ENCODE measurements around the gene CBX7.
A peak's percentile ranks its signal among the peaks of the same experiment; 100 is the strongest.

CBX7 gene

DNA sequence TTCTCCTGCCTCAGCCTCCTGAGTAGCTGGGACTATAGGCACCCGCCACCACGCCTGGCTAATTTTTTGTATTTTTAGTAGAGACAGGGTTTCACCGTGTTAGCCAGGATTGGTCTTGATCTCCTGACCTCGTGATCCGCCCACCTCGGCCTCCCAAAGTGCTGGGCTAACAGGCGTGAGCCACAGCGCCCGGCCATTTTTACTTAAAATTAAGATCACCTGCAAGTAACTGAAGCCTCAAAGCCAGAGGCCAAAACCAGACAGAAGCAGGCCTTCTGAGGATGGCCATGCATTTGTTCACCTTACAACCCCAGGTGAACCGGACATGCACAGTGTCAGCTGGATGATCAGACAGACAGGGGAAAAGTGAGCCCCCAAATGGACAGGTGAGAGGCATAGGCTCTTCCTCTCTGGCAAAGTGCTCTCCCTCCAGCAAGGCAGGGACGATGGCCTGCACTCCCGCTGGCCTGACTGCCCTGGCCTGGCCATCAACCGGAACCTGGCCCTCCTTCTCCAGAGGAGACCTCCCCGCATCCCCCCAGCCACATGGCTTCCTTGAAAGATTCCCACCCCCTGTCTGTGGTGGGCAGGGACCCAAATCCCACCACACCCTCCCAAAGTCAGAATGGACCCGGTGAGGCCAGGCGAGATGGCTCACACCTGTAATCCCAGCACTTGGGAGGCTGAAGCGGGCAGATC lies 29.6 kb downstream of the CBX7 start:
- DNase-seq: no peak

DNA sequence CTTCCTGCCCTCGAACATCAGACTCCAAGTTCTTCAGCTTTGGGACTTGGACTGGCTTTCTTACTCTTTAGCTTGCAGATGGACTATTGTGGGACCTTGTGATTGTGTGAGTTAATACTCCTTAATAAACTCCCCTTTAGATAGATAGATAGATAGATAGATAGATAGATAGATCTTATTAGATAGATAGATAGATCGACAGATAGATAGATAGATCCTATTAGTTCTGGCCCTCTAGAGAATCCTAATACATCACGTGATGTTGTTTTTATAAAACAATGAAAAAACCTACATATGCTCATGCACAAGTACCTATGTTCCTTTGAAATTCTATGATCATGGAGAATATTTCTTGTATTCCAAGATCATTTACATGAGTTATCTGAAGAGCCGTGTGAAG lies 31.5 kb downstream of the CBX7 start:
- DNase-seq: no peak

DNA sequence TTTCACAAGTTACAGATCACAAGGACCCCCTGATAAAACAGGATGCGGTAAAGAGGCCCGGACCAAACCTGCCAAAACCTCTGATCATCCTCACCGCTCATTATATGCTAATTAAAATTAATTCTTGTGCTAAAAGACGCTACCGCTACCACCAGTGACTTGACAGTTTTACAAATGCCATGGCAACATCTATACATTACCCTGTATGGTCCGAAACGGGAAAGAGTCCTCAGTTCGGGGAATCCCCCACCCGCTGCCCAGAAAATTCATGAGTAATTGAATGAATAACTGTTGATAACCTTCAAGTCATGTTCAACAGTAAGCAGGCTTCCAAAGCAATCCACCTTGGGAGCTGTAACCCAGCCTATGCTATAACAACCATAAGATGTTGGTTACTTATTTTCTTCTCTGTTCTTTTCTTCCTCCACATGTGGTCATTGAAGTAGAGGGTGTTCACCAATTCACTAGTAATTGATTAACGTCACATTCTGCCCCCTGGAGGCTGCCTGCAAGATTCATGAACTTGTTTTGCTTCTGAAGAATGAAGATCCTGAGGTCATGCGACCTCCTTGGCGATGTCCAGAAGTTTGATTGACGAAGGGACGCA lies 34.8 kb downstream of the CBX7 start:
- DNase-seq: peak; percentile 64

DNA sequence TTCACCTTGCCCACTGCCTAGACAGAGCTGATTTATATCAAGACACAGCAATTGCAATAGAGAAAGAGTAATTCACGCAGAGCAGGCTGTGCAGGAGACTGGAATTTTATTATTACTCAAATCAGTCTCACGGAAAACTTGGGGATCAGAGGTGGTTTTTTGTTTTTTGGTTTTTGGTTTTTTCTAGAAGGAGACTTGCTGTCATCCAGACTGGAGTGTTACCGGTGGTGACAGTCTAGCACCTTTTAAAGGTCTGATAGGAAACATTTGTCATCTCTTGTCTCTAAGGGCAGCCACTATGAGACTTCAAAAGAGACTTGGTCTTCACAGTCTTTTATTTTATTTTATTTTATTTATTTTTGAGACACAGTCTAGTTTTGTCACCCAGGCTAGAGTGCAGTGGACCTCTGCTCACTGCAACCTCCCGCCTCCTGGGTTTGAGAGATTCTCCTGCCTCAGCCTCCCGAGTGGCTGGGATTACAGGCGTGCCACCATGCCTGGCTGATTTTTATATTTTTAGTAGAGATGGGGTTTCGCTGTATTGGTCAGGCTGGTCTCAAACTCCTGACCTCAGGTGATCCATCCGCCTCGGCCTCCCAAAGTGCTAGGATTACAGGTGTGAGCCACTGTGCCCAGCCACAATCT lies 36.4 kb downstream of the CBX7 start:
- no peak for DNase-seq

DNA sequence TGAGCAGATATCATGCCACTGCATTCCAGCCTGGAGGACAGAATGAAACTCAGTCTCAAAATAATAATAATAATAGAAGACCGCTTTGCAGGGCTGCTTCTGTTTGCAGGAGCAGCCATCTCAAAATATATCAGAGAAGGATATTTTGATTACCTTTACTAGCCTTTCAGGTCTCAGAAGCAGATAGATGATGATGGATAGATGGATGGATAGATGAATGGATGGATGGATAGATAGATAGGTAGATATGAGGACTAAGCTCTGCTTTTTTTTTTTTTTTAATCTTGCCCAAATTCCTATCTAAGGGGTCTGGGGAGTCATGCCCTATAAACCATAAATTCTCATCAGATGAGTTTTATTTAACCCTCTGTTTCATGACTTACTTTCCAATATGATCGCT lies 36.9 kb downstream of the CBX7 start:
- no peak for DNase-seq

DNA sequence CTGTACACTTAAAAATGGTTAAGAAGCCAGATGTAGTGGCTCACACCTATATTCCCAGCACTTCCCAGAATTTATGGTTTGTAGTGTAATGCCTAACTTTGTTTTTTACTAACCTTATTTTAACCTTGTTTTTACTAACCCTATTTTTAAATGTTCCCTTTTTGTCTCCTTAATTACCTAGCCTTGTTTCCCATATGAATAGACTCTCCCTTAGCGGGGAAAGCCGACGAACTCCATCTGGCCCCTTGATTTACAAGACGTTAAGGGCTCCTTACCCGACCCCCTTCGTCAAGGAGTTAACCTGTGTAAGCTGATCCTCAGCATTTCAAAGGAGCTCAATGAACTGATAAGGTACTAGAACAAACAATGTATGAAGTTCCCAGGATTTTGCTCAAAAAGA lies 38.4 kb downstream of the CBX7 start:
- no peak for DNase-seq

DNA sequence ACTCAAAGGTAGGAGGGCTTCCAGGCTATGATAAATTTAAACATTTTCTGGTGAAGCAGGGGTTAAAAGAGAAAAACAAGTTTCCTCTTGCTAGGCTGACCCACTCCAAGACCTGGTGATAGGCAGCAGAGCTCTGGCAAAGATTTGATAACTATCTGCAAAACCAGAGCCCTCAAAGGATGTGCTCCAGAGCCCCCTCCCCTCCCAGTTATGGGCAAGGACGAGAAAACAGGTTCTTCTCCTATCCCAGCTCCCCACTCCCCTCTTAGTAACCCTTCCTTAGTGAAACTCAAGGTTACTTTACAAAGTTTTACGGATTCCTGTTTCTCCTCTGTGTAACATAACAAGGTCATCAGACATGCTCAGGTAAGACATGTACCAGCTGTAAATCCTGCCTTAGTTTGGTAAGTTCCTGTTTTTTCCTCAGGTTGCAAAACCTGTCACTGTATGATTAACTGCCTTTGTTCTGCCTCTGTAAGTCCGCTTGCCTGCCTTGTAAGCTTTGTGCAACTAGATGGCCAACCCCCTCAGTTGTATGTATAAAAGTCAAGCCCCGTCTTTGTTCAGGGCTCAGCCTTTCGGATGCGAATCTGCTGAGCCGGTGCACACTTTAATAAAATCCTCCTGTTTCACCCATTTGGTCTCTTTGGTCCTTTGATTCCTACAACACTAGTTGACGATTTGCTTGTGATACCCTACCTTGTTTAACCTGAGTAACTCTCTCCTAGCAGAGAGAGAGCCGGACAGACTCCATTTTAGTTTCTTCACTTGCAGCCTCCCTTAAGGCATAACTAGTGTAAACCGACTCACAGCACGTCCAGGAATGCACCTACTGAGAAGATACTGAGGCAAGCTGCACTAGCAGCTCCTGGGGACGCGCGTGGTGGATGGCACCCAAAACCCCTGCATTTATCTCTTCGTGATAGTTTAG lies 41.6 kb downstream of the CBX7 start:
- DNase-seq: no peak

DNA sequence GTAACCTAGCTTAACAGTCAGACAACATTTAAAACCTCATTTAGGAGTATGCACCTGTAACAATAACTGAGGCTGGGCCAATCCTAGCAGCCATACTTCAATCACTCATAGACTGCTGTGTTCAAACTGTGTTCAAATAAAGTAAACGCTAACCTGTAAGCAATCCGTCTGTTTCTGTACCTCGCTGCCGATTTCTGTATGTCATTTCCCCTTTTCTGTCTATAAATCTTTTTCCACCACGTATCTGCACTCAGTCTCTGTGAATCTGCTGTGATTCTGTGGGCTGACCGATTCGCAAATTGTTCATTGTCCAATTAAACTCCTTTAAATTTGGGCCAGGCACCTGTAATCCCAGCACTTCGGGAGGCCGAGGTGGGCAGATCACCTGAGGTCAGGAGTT lies 43.1 kb downstream of the CBX7 start:
- DNase-seq: no peak

DNA sequence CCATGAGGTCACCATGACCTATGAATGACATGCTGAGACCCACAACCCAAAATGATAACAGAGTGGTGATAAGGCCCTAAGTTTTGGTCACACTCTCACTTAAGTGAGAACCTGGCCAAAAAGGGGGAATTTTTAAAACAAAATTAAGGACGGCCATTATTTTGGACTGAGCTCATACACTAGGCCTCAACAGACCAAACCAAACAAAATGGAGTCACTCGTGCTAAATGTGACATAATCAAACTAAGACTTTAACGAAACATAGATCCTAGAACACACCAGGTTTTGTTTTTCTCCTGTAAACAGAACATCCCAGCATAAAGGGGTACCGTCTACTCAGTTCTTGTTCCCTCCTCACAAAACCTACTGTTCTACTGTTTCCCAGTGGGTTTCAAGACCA lies 44.0 kb downstream of the CBX7 start:
- no peak for DNase-seq

DNA sequence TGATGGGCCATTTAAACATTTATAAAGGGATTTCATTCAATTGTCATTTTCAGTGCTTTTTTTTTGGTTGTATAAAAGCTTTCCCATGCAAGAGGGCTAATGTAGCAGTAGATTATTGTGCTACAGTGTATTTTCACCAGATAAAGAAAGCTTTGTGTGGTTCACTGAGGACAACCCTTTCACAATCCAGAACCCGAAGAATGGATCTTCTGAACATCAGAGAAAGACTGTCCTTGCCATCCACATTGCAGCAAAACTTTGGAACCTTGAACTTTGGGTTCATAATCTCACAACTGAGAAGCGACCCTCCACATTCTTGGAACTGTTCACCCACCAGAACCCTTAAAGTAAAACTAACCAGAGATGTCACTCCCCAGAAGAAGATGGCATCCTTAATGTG lies 46.2 kb downstream of the CBX7 start:
- DNase-seq: no peak

DNA sequence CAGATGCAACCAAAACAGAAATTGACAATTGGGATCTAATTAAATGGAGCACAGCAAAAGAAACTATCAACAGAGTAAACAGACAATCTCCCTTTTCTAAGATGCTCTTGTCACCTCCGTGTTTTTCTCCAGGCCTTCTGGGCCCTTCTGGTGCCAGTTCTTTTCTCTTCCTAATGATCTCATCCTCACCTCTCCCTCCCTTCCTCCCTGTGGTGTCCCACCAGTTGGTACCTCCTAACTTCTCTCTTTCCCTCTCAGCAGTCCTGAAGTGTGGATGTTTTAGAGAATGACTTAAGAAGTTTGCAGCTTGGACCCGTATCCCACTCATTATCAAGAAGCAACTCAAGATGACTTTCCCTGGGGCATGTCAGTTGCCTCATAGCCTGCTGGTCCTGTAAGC lies 49.0 kb downstream of the CBX7 start:
- no peak for DNase-seq

DNA sequence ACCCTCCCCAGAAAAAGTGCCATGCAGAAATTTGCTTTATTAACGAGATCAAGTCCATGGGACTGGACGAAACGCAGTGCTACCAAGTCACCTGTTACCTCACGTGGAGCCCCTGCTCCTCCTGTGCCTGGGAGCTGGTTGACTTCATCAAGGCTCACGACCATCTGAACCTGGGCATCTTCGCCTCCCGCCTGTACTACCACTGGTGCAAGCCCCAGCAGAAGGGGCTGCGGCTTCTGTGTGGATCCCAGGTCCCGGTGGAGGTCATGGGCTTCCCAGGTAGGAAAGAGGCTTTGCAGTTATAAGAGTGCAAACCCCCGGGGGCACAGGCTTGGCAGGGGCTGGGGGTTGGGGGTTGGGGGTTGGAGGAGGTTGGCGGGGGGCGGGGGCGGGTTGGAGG lies 51.3 kb downstream of the CBX7 start:
- no peak for DNase-seq

DNA sequence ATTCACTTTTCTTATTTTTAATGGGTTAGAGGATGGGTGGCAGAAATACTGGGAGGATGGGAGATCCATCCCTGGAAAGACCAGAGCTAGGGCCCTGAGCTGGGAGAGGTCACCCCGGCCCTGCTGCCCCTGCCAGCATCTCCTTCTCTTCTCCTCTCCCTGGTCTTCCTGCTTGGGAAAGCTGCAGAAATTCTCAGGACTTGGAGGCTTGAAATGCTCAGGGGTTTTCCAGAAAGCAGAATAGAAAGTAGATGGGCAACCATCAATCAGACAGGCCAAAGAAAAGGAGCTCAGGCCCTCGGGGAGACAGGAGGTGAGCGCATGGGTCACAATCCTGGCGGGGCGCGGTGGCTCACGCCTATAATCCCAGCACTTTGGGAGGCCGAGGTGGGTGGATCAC lies 53.9 kb downstream of the CBX7 start:
- no peak for DNase-seq

DNA sequence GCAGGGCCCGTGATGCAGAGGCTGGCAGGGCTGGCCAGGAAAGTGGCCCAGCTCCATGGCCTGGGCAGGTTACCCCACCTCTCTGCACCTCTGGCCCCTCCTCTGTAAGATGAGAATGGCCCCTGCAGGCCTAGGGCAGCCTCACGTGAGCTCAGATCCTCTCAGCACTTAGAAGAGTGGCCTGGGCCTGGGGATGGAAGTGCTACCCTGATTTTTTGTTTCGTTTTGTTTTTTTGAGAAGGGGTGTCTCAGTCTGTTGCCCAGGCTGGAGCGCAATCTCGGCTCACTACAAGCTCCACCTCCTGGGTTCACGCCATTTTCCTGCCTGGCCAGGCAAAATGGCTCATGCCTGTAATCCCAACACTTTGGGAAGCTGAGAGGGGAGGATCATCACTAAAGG lies 54.5 kb downstream of the CBX7 start:
- no peak for DNase-seq

DNA sequence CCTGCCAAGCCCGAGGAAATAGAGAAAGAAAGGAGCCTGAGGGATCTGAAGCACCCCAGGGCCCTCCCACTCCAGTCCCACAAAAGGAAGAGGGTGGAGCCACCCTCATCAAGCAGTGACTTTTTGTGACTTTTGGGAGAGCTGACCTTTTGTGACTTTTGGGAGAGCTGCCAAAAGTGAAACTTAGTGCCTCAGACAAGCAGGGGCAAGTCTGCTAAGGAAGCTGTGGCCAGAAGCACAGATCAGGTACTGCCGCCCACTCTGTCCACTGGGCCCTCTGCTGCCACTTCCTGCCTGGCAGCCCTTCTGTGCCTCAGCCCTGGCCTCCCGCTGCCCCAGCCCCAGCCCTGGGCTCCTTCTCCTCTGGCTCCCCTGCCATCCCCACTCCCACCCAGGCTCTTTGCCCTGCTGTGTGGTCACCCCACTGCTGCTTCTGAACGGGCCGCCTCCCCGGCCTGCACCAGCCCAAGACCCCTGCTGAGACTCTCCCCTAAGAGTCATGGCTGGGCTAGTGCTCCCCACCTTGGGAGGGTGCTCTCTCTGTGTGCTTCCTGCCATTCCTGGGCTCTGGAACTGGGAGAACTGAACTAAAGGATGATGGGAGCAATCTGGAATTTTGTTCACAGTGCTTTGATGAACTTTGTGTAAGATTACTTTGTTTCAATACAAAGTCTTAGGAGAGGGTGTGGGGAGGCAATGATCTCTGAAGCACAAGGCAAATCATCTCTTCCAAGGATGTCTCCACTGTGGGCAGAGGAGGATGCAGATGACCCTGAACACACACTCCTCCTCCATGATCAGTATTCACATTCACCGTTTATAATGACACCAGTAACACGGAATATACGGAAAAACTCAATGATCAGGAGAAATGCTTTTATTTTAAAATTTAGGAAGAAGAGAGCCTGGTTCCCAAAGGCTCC lies 55.1 kb downstream of the CBX7 start, which contains the start of gene APOBEC3H:
TSS of gene APOBEC3H (plus strand) at position 147 of the 923 bp plus-strand sequence. CDS start 3,035 bp downstream, outside the sequence.
- no peak for DNase-seq

DNA sequence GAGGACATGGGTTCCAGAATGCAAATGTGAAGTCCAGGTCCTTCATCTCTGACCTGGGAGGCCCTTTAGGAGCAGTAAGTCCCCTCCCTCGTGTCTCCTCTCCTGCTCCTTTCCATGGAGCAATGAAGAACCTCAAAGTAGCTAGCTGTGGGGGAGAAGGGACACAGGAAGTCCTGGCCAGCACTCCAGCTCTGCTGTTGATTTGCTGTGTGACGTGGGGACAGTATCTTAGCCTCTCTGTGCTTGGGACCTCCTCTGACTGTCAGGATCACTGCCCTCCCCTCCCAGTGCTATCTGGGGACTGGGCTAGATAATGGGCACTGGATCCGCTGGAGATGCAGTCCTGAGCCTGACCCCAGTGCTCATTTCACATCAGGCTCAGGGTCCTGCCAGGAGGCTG lies 56.5 kb downstream of the CBX7 start:
- no peak for DNase-seq

DNA sequence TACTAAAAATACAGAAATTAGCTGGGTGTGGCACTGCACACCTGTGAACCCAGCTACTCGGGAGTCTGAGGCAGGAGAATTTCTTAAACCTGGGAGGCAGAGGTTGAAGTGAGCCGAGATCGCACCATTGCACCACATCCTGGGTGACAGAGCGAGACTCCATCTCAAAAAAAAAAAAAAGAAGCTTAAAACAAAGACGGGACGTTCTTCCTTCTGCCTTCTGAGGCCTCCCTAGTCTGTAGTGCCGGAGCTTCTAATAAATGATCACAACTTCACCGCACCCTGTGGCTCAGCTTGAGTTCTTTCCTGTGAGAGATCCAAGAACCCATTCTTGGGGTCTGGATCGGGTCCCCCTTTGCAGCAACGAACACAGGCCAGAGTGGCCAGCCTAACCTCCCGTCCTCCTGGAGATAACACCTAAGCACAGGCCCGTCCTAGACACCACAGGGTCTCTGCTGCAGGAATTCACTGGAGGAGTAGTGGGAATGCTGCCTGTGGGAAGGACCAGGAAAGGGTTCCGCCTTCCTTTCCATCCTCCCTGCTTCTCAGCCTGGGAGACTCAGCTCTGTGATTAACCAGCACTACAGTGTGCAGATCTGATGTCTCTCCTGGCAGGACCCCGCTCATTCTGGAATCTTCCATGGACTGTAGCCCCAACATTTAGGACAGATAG lies 57.6 kb downstream of the CBX7 start:
- no peak for DNase-seq

DNA sequence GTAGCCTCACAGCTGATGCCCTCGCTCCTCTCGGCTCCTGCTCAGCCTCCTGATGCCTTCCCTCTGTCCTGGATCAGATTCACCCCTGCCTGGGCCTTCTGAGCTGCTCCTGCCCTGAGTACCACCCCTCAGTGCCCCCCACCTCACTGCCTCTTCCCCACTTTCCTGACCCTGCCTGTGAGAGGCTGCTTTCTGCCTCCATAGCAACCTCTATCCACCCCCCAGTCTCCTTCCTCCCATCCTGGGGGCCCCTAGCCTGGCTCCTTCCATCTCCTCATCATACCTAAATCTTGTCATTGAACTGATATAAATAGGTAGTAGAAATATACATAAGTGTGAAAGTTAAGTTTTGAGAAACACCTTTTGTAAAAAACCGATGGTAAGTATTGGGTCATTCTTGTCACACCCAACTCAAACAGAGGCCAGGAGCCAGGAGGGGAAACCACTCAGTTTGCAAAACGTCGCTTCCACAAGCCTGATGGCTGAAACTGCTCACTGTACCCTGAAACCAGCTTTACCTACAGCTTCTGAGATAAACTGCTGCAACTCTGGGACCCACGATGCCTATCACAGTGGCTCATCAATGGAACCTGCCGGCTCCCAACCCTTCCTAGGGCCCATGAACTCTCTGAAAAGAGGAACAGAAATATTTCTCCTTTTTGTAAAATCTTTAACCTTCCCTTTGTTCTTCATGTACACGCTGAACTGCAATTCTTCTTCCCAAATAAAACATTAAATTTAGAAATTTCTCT lies 60.2 kb downstream of the CBX7 start:
- no peak for DNase-seq

DNA sequence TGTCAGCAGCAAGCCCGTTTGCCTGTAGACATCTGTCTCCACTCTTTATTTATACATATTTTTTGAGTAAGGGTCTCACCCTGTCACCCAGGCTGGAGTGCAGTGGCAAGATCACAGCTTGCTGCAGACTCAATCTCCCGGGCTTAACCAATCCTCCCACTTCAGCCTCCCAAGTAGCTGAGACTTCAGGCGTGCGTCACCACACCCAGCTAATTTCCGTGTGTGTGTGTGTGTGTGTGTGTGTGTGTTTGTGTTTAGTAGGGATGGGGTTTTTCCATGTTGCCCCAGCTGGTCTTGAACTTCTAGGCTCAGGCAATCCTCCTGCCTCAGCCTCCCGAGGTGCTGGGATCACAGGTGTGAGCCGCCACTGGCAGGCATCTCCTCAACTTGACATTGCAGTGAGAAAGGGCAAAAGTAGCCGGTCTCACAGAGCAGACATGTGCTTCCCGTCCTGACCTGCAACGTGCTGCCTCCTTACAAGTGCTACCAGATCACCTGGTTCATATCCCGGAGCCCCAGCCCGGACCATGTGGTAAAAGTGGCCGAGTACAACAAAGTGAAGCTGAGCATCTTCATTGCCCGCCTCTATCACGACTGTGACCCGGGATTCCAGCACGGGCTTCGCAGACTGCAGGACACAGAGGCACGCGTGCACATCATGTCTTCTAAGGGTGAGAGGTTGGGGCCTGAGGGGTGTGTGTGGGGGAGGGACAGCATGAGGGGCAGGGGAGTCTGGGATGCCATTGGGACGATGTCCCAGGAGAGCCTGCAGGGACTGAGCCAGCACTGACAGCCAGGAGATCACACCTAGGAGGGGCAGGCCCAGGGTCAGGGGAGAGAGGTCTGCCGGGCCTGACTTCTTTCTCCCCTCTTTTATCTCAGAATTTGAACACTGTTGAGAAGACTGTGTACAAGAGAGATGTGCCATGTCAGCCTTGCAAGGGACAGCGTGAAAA lies 61.1 kb downstream of the CBX7 start:
- no peak for DNase-seq

Measured in activated naive CD4-positive, alpha-beta T cell treated with anti-CD3 and anti-CD28 coated beads, Interleukin-2, amount 50 U/mL, for 16 hours (primary cell).